ENCODE results near the gene CHI3L2. TPM values are rescaled to one million over a fixed set of nuclear protein-coding genes. Genes with fewer than 3 reads are reported as not detected.

Gene CHI3L2
- total RNA-seq, 1 donor from 2014 or later: 19.1 TPM

GRCh38 chr1:111241797-111242196 is 14.3 kb downstream of the CHI3L2 start:
- intact Hi-C loops (cut with micrococcal nuclease): no loop called here

- intact Hi-C loops (cut with micrococcal nuclease): no loop called here
Measured at GRCh38 chr1:111242805-111243523, 15.5 kb downstream of the CHI3L2 start.

GRCh38 chr1:111247125-111247838 is 19.8 kb downstream of the CHI3L2 start:
- intact Hi-C loops (cut with micrococcal nuclease): no loop called here

- intact Hi-C loops (cut with micrococcal nuclease): no loop called here
Measured at GRCh38 chr1:111249960-111250359, 22.4 kb downstream of the CHI3L2 start.

GRCh38 chr1:111251570-111251969 is 24.1 kb downstream of the CHI3L2 start:
- intact Hi-C loops (cut with micrococcal nuclease): no loop called here

GRCh38 chr1:111252786-111253185 is 25.3 kb downstream of the CHI3L2 start:
- intact Hi-C loops (cut with micrococcal nuclease): no loop called here

GRCh38 chr1:111253876-111254275 is 26.4 kb downstream of the CHI3L2 start:
- intact Hi-C loops (cut with micrococcal nuclease): no loop called here

DNA sequence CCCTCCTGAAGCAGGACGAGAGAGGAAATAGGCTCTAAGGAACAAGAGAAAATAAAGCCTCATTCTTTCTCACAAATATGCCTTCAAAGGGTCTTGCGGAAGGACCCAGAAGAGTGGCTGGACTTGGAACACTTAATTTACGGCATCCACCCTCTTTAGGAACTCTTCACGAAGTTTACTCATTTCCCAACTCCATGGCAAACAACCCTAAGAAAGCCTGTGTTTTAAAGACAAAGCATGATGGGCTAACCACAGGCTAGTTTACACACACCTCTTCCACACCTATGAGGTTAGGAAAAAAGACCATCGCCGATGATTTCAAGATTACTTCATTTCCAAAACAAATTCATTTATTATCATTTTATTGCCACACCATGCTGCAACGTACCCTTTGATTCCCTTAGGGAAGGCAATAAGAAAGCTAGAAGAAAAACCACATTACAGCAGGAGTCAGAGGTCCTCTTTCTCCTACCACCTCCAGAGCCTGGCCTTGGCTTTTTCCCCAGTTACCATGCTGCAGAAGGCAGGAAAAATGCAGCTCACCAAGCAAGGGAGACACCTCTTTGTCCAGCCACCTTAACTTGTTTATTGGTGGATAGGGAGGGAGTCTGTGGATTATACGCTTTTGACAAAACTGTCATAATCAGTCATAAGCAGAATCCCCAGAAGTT is 29.6 kb downstream of the CHI3L2 start:
- intact Hi-C loops (cut with micrococcal nuclease): no loop called here

GRCh38 chr1:111267801-111268508 is 40.4 kb downstream of the CHI3L2 start:
- intact Hi-C loops (cut with micrococcal nuclease): no loop called here

DNA sequence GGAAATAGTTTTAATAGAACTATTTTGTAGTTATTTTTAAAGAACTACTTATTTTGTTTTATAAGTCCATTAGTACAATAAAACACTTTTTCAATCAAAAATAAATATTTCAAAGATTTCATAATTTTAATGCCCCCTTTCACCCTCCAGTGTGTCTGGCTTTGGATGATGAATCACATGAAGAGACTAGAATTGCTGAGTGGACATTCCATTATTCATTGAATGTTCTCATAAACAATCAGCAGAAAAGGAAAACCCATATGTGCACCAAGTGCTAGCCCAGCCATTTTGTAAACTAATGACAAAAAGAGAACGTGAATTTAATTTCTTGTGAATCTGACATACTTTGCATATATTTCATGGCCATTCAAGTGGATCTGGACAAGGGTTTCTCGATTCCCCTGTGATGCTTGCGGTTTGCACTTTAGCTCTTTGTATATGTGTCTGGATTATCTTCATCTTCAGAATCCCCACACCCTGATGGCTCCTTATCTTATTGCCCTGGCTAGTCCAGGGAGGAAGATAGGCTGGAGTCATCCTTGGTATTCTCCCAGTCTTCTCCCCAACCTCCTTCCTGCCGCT is 42.4 kb downstream of the CHI3L2 start:
- intact Hi-C loops (cut with micrococcal nuclease): no loop called here

GRCh38 chr1:111270771-111271463 is 43.4 kb downstream of the CHI3L2 start:
- intact Hi-C loops (cut with micrococcal nuclease): no loop called here

GRCh38 chr1:111271464-111271801 is 43.9 kb downstream of the CHI3L2 start:
- intact Hi-C loops (cut with micrococcal nuclease): no loop called here

GRCh38 chr1:111272081-111272480 is 44.6 kb downstream of the CHI3L2 start:
- intact Hi-C loops (cut with micrococcal nuclease): no loop called here

- intact Hi-C loops (cut with micrococcal nuclease): loop anchor here (1.0 to 2.0 kb wide), 2 partner anchors 45 to 52 kb away; no protein-coding TSS in a partner anchor
Measured at GRCh38 chr1:111274653-111275052, 47.1 kb downstream of the CHI3L2 start.

GRCh38 chr1:111275079-111275478 is 47.6 kb downstream of the CHI3L2 start:
- intact Hi-C loops (cut with micrococcal nuclease): loop anchor here (1.0 to 2.0 kb wide), 2 partner anchors 46 to 52 kb away; no protein-coding TSS in a partner anchor

DNA sequence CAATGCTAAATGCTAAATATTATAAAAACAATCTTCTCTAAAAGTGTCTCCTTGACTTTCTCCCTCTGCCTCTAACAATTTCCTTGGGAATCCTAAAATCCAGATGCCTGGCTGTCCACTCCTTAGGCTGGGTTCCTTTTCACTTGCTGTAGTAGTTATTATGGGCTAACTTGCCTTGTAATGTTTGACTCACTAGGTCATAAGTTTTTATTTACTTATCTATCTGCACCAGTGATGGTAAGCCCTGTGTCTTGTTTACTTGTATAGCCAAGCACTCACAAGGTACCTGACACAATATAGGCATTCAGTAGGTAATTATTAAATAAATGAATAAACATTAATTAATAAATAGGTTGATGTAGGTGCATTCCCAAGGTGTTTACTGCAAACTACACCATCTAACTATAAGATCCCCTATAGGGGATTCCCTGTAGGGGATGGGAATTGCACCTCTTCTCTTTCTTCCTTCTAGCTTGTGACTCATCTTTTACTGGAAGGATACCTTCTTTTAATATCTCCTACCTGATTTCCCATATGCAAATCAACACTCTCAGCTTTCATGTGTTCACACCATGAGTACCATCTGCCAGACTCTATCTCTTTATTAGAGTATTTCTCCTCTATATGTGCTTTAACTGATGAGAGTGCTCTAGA is 48.4 kb downstream of the CHI3L2 start:
- intact Hi-C loops (cut with micrococcal nuclease): loop anchor here (1.0 to 2.0 kb wide), 2 partner anchors 47 to 53 kb away; no protein-coding TSS in a partner anchor

- intact Hi-C loops (cut with micrococcal nuclease): no loop called here
Measured at GRCh38 chr1:111279144-111279543, 51.6 kb downstream of the CHI3L2 start.

- intact Hi-C loops (cut with micrococcal nuclease): no loop called here
Measured at GRCh38 chr1:111280267-111280666, 52.8 kb downstream of the CHI3L2 start.

DNA sequence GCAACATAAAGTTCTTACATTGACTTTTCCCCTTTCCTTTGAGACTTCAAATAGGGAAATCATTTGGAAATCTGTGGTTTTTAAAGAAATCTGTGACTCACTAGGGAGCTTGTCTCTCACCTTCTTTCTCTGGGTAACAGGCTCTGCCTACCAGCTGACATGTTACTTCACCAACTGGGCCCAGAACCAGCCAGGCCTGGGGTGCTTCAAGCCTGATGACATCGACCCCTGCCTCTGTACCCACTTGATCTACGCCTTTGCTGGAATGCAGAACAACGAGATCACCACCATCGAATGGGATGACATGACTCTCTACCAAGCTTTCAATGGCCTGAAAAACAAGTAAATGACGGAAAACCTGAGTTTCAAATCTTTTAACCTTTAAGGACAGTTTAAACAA is 53.9 kb downstream of the CHI3L2 start:
- intact Hi-C loops (cut with micrococcal nuclease): no loop called here

- intact Hi-C loops (cut with micrococcal nuclease): no loop called here
Measured at GRCh38 chr1:111283838-111284237, 56.3 kb downstream of the CHI3L2 start.

All from T-helper 1 cell treated with Interleukin-12 subunit alpha and Interleukin-12 subunit beta and Interleukin-4 antibody, amounts not matched to agents 30 ng/mL and 1 ng/mL, for 36 hours (primary cell).